A673 (cell line): ENCODE measurements around the gene DNAJB2.

Experiments used
- CTCF ChIP-seq: fragments of 300-800, 200-600 bp; sonication (generic); conservative IDR thresholded peaks from 2 replicates; pipeline ENCODE4 v1.5.1; 2017; ENCODE audit warnings: low read depth, mild to moderate bottlenecking, antibody characterized with exemption, low read length, moderate library complexity, mixed read lengths
- EZH2 ChIP-seq: fragments of 200-600 bp; sonication (generic); IDR thresholded peaks from 2 replicates; pipeline ENCODE4 v1.6.1; 2017; ENCODE audit warnings: borderline replicate concordance, low read depth, mild to moderate bottlenecking, mixed read lengths, antibody characterized with exemption, low read length; ENCODE audit not compliant: poor library complexity, severe bottlenecking

GRCh38 chr2:219273937-219274336 is 5.2 kb upstream of the DNAJB2 start:
- TF ChIP-seq CTCF (no peak), EZH2 (no peak)
